ENCODE results near the gene PRR29.

DNA sequence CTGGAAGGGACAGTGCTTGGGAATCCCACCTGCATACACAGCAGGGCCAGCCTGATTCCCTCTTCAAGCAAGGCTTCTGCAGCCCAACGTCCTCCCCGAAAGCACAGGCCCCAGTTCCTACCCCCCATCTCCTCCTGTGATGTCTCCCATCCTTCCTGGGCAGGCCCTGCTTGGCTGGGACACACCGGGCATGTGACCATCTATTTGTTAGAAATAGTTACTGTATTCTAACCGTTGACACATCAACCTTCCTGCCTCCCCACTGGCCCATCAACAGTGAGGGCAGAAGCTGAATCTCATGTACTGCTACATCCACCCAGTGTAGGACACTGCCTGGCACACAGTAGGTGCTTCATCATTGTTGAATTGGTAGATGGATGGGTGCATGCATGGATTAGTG lies 10.7 kb downstream of the PRR29 start:
- TF ChIP-seq EZH2 (IDR thresholded peaks at IDR 0.05; ENCODE audit: borderline replicate concordance, low read length), result no peak
- TF ChIP-seq, protein P1, sequence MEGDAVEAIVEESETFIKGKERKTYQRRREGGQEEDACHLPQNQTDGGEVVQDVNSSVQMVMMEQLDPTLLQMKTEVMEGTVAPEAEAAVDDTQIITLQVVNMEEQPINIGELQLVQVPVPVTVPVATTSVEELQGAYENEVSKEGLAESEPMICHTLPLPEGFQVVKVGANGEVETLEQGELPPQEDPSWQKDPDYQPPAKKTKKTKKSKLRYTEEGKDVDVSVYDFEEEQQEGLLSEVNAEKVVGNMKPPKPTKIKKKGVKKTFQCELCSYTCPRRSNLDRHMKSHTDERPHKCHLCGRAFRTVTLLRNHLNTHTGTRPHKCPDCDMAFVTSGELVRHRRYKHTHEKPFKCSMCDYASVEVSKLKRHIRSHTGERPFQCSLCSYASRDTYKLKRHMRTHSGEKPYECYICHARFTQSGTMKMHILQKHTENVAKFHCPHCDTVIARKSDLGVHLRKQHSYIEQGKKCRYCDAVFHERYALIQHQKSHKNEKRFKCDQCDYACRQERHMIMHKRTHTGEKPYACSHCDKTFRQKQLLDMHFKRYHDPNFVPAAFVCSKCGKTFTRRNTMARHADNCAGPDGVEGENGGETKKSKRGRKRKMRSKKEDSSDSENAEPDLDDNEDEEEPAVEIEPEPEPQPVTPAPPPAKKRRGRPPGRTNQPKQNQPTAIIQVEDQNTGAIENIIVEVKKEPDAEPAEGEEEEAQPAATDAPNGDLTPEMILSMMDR (conservative IDR thresholded peaks at IDR 0.05 in 1 of 2, IDR thresholded peaks at IDR 0.05 in 1 of 2; ENCODE audit: extremely low read depth in 1 of 2, insufficient read depth in 1 of 2, low read depth in 1 of 2, low read length in 2 of 2), result no peak
